SK-N-SH (cell line): Measurements from ENCODE around the gene BNIP5. TPM values are rescaled to one million over a fixed set of nuclear protein-coding genes. Genes with fewer than 3 reads are reported as not detected.

Experiments used
- CTCF ChIA-PET: fragments of 300-600, 350-600 bp; formaldehyde crosslinking; extraction: SDS; loops from one replicate; lab custom pipeline; 2021; lab: Yijun Ruan, JAX
- POLR2A ChIA-PET: fragments of 350-600 bp; sonication (Branson Sonifier 250); formaldehyde crosslinking; extraction: SDS; loops from one replicate; lab custom pipeline; 2020; ENCODE audit warnings: antibody characterized with exemption, inconsistent platforms; lab: Yijun Ruan, JAX
- DNase-seq: peaks from one replicate; pipeline ENCODE4 v3.0.0; 2012
- H2AFZ ChIP-seq: fragments of 200-600 bp; sonication (generic); 2 replicates; pipeline ENCODE4 v1.8.1; 2016; ENCODE audit warnings: antibody characterized with exemption, mild to moderate bottlenecking, low read depth
- H3F3A ChIP-seq: fragments of 200-600 bp; sonication (generic); replicated peaks from 2 replicates; pipeline ENCODE3; 2016; ENCODE audit warnings: antibody characterized with exemption, mild to moderate bottlenecking; ENCODE audit not compliant: insufficient read depth
- H3K27ac ChIP-seq, 2 experiments: fragments of 200-500 bp in 1 of 2; fragments of 200-600 bp in 1 of 2; sonication (Bioruptor generic) in 1 of 2; sonication (generic), shearing (Covaris generic) in 1 of 2; 2 replicates each; pipeline versions ENCODE4 v1.5.1 to v1.6.1; 2014 to 2016; ENCODE audit warnings: low read depth in 2 of 2, inconsistent platforms in 1 of 2, low read length in 1 of 2, mild to moderate bottlenecking in 1 of 2, mixed read lengths in 1 of 2
- H3K27me3 ChIP-seq: fragments of 200-600 bp; sonication (generic), shearing (Covaris generic); 2 replicates; pipeline ENCODE4 v1.6.1; 2016; ENCODE audit warnings: mixed run types; ENCODE audit not compliant: insufficient read depth
- H3K36me3 ChIP-seq, 2 experiments: fragments of 200-500 bp in 1 of 2; fragments of 200-600 bp in 1 of 2; sonication (Bioruptor generic) in 1 of 2; sonication (generic) in 1 of 2; replicated peaks in 1 of 2; 2 replicates each; pipeline versions ENCODE3 to v1.5.1; 2014 to 2016; ENCODE audit warnings: low read length in 1 of 2, mild to moderate bottlenecking in 1 of 2; ENCODE audit not compliant: insufficient read depth in 2 of 2, control insufficient read depth in 1 of 2
- H3K4me1 ChIP-seq, 2 experiments: fragments of 200-500 bp in 1 of 2; fragments of 200-600 bp in 1 of 2; sonication (Bioruptor generic) in 1 of 2; sonication (generic), shearing (Covaris generic) in 1 of 2; 2 replicates each; pipeline versions ENCODE4 v1.5.1 to v1.6.1; 2014 to 2016; ENCODE audit warnings: low read depth in 1 of 2, low read length in 1 of 2, mixed run types in 1 of 2; ENCODE audit not compliant: insufficient read depth in 2 of 2, control insufficient read depth in 1 of 2
- H3K4me2 ChIP-seq: fragments of 200-600 bp; sonication (generic), shearing (Covaris generic); 2 replicates; pipeline ENCODE4 v1.6.1; 2017; ENCODE audit warnings: mixed run types
- H3K4me3 ChIP-seq, 2 experiments: fragments of 200-500 bp in 1 of 2; fragments of 200-600 bp in 1 of 2; sonication (Bioruptor generic) in 1 of 2; sonication (generic), shearing (Covaris generic) in 1 of 2; 2 replicates each; pipeline versions ENCODE4 v1.5.1 to v1.8.1; 2014 to 2016; ENCODE audit warnings: low read depth in 2 of 2, inconsistent platforms in 1 of 2, low read length in 1 of 2, mild to moderate bottlenecking in 1 of 2, mixed read lengths in 1 of 2, moderate library complexity in 1 of 2
- H3K79me2 ChIP-seq: fragments of 200-600 bp; sonication (generic); 2 replicates; pipeline ENCODE4 v1.8.1; 2017; ENCODE audit warnings: mild to moderate bottlenecking; ENCODE audit not compliant: insufficient read depth
- H3K9ac ChIP-seq: fragments of 200-600 bp; sonication (generic); 2 replicates; pipeline ENCODE4 v1.6.1; 2017; ENCODE audit warnings: mixed run types
- H3K9me2 ChIP-seq: fragments of 200-600 bp; sonication (generic); 2 replicates; pipeline ENCODE4 v1.6.1; 2017; ENCODE audit warnings: mixed run types
- H3K9me3 ChIP-seq: fragments of 200-600 bp; sonication (generic); 2 replicates; pipeline ENCODE4 v1.6.1; 2017; ENCODE audit warnings: mixed run types, mild to moderate bottlenecking, moderate library complexity
- H4K20me1 ChIP-seq: fragments of 200-600 bp; sonication (generic); 2 replicates; pipeline ENCODE4 v1.6.1; 2017; ENCODE audit warnings: mild to moderate bottlenecking, mixed run types; ENCODE audit not compliant: insufficient read depth
- CHD2 ChIP-seq: fragments of 150-350 bp; IDR thresholded peaks from 2 replicates; pipeline ENCODE4 v1.6.1; 2018; ENCODE audit warnings: low read length; ENCODE audit not compliant: partially characterized antibody
- EP300 ChIP-seq, 2 experiments: IDR thresholded peaks; 2 replicates each; pipeline versions ENCODE4 v1.4.0 to v1.6.1; 2012; ENCODE audit warnings: borderline replicate concordance in 1 of 2, low read depth in 1 of 2, low read length in 1 of 2
- FOXJ3 ChIP-seq: sonication (generic); formaldehyde crosslinking; IDR thresholded peaks from 2 replicates; pipeline ENCODE4 v1.5.1; 2020; ENCODE audit warnings: mild to moderate bottlenecking, missing genetic modification reagents
- GATA2 ChIP-seq: sonication (generic); formaldehyde crosslinking; IDR thresholded peaks from 2 replicates; pipeline ENCODE4 v1.5.0; 2020; ENCODE audit warnings: mild to moderate bottlenecking, missing genetic modification reagents
- JUND ChIP-seq: IDR thresholded peaks from 2 replicates; pipeline ENCODE4 v1.4.0; 2012
- MAX ChIP-seq: IDR thresholded peaks from 2 replicates; pipeline ENCODE4 v1.4.0; 2012; ENCODE audit warnings: low read depth
- MEF2A ChIP-seq: IDR thresholded peaks from 2 replicates; pipeline ENCODE4 v1.4.0; 2012; ENCODE audit warnings: low read depth, borderline replicate concordance
- MXI1 ChIP-seq: IDR thresholded peaks from 2 replicates; pipeline ENCODE4 v1.6.1; 2012; ENCODE audit warnings: mild to moderate bottlenecking, low read depth, low read length, improper control_type of control experiment
- NFIC ChIP-seq: IDR thresholded peaks from 2 replicates; pipeline ENCODE4 v1.4.0; 2012; ENCODE audit warnings: borderline replicate concordance
- POLR2AphosphoS5 ChIP-seq: IDR thresholded peaks from 2 replicates; pipeline ENCODE4 v1.6.1; 2012; ENCODE audit warnings: low read depth, low read length
- RAD21 ChIP-seq: IDR thresholded peaks from 2 replicates; pipeline ENCODE4 v1.6.1; 2012; ENCODE audit warnings: mild to moderate bottlenecking, low read length
- RCOR1 ChIP-seq: fragments of 150-350 bp; IDR thresholded peaks from 2 replicates; pipeline ENCODE4 v1.6.1; 2017; ENCODE audit warnings: antibody characterized with exemption, low read length
- REST ChIP-seq: IDR thresholded peaks from 2 replicates; pipeline ENCODE4 v1.6.1; 2012; ENCODE audit warnings: mild to moderate bottlenecking, low read depth, low read length, moderate library complexity
- SMC3 ChIP-seq: IDR thresholded peaks from 2 replicates; pipeline ENCODE4 v1.6.1; 2012; ENCODE audit warnings: low read depth, low read length, improper control_type of control experiment
- TCF12 ChIP-seq: IDR thresholded peaks from 2 replicates; pipeline ENCODE4 v1.4.0; 2012
- TEAD4 ChIP-seq: IDR thresholded peaks from 2 replicates; pipeline ENCODE4 v1.4.0; 2012; ENCODE audit warnings: mild to moderate bottlenecking, borderline replicate concordance; ENCODE audit not compliant: insufficient read depth
- YY1 ChIP-seq: IDR thresholded peaks from 2 replicates; pipeline ENCODE4 v1.4.0; 2012; ENCODE audit warnings: low read depth, mild to moderate bottlenecking
- ZBTB33 ChIP-seq: IDR thresholded peaks from 2 replicates; pipeline ENCODE4 v1.4.0; 2012; ENCODE audit warnings: low read depth, borderline replicate concordance
- WGBS: methylation state at CpG from one replicate; pipeline ENCODE4 v1.1.6; 2017; ENCODE audit warnings: low lambda C conversion rate; 5-methylcytosine and 5-hydroxymethylcytosine counted together
- polyA plus RNA-seq, 3 experiments: library from polyadenylated mRNA; depleted of rRNA; stranded (reverse); fragments of >200 nt; gene quantifications; 2 replicates each; pipeline ENCODE4 v1.2.3, GENCODE V29; 2012

BNIP5 gene
- polyA plus RNA-seq, 1 of the 3 experiments (the other 2 are of a cell fraction), result not detected

GRCh38 chr6:36330366-36330765 is 6.3 kb downstream of the BNIP5 start:
- ChIA-PET CTCF (interaction anchor here (1.4 to 3.9 kb wide), 4 partner anchors 11 to 31 kb away, joined by 3 to 28 read pairs (median 5); no protein-coding TSS in a partner anchor), POLR2A (no interaction called here)
- Histone ChIP-seq H3K9ac (no peak overlapping the region), H3K79me2 (no peaks in the 10 kb centered on the region), H4K20me1 (no peaks in the 10 kb centered on the region), H3K4me1 (peaks cover 0 to 9% of the 10 kb centered on the region in 2 experiments; a peak in 1 of 4 replicates), H3K9me3 (no peaks in the 10 kb centered on the region), H2AFZ (no peak overlapping the region), H3K4me3 (no peak overlapping the region), H3K9me2 (no peaks in the 10 kb centered on the region), H3K36me3 (no peaks in the 10 kb centered on the region), H3K27me3 (peaks cover 27% of the 10 kb centered on the region), H3K4me2 (no peak overlapping the region), H3F3A (no peaks in the 10 kb centered on the region), H3K27ac (no peak overlapping the region)
- WGBS, result 84% methylated on average over 6 of the region's 14 CpGs
- TF ChIP-seq FOXJ3 (CRISPR knock-in tag) (no peak), NFIC (no peak), JUND (no peak), GATA2 (CRISPR knock-in tag) (no peak), EP300 (IDR thresholded peaks at IDR 0.05; ENCODE audit: borderline replicate concordance in 1 of 2, low read depth in 1 of 2, low read length in 1 of 2) (no peak), MXI1 (no peak), TEAD4 (no peak), MAX (no peak), TCF12 (no peak), YY1 (no peak), CHD2 (no peak), SMC3 (no peak), REST (no peak), RCOR1 (no peak), MEF2A (no peak), POLR2AphosphoS5 (no peak), RAD21 (no peak), ZBTB33 (no peak)
- no peak for DNase-seq
